ENCODE data around the gene CD200R1.

Gene CD200R1

GRCh38 chr3:112958811-112959560, 15.9 kb downstream of the CD200R1 start:
- Histone ChIP-seq H3K4me3 (ENCODE audit: low read depth in 1 of 2, low read length in 2 of 2) (no peak overlapping the region), H3K36me3 (ENCODE audit: insufficient read depth, low read length) (no peaks in the 10 kb centered on the region), H3K27ac (ENCODE audit: low read length) (no peak overlapping the region), H3K9me3 (ENCODE audit: insufficient read depth, low read length, severe bottlenecking) (peaks cover 3% of the 10 kb centered on the region), H4K20me1 (ENCODE audit: insufficient read depth, low read length) (no peaks in the 10 kb centered on the region), H3K27me3 (ENCODE audit: insufficient read depth, low read length, poor library complexity) (peaks cover 2% of the 10 kb centered on the region), H3K79me2 (ENCODE audit: insufficient read depth, low read length) (no peaks in the 10 kb centered on the region), H2AFZ (ENCODE audit: low read depth, low read length) (no peak overlapping the region), H3K9ac (ENCODE audit: low read depth, low read length) (no peak overlapping the region), H3K4me1 (ENCODE audit: insufficient read depth, low read length) (no peaks in the 10 kb centered on the region), H3K4me2 (ENCODE audit: insufficient read depth, low read length) (no peak overlapping the region)
- TF ChIP-seq EZH2 (IDR thresholded peaks at IDR 0.05; ENCODE audit: borderline replicate concordance, low read depth, low read length, severe bottlenecking) (no peak), CTCF (IDR thresholded peaks at IDR 0.05; ENCODE audit: borderline replicate concordance, extremely low read depth, low read length, poor library complexity, severe bottlenecking) (no peak)
- ATAC-seq (ENCODE audit: insufficient read depth, low read depth), result no peak
- DNase-seq, result no peak

GRCh38 chr3:112956351-112956750, 18.6 kb downstream of the CD200R1 start:
- no peaks in the 10 kb centered on the region for H3K9me3 ChIP-seq (ENCODE audit: insufficient read depth, low read length, severe bottlenecking)
- no peaks in the 10 kb centered on the region for H4K20me1 ChIP-seq (ENCODE audit: insufficient read depth, low read length)
- H3K4me2 ChIP-seq (ENCODE audit: insufficient read depth, low read length), result no peak overlapping the region
- DNase-seq (no peak), ATAC-seq (ENCODE audit: insufficient read depth, low read depth) (no peak)
- peaks cover 2% of the 10 kb centered on the region for H3K27me3 ChIP-seq (ENCODE audit: insufficient read depth, low read length, poor library complexity)
- no peaks in the 10 kb centered on the region for H3K4me1 ChIP-seq (ENCODE audit: insufficient read depth, low read length)
- H2AFZ ChIP-seq (ENCODE audit: low read depth, low read length), result no peak overlapping the region
- no peak overlapping the region for H3K27ac ChIP-seq (ENCODE audit: low read length)
- no peaks in the 10 kb centered on the region for H3K36me3 ChIP-seq (ENCODE audit: insufficient read depth, low read length)
- no peak overlapping the region for H3K9ac ChIP-seq (ENCODE audit: low read depth, low read length)
- H3K79me2 ChIP-seq (ENCODE audit: insufficient read depth, low read length), result no peaks in the 10 kb centered on the region
- no peak overlapping the region for H3K4me3 ChIP-seq (ENCODE audit: low read depth in 1 of 2, low read length in 2 of 2)
- TF ChIP-seq CTCF (IDR thresholded peaks at IDR 0.05; ENCODE audit: borderline replicate concordance, extremely low read depth, low read length, poor library complexity, severe bottlenecking), result no peak
- TF ChIP-seq EZH2 (IDR thresholded peaks at IDR 0.05; ENCODE audit: borderline replicate concordance, low read depth, low read length, severe bottlenecking), result no peak

- no peaks in the 10 kb centered on the region for H4K20me1 ChIP-seq (ENCODE audit: insufficient read depth, low read length)
- H3K4me3 ChIP-seq (ENCODE audit: low read depth in 1 of 2, low read length in 2 of 2), result no peak overlapping the region
- no peak overlapping the region for H2AFZ ChIP-seq (ENCODE audit: low read depth, low read length)
- H3K27ac ChIP-seq (ENCODE audit: low read length), result no peak overlapping the region
- no peaks in the 10 kb centered on the region for H3K9me3 ChIP-seq (ENCODE audit: insufficient read depth, low read length, severe bottlenecking)
- DNase-seq, result no peak
- H3K79me2 ChIP-seq (ENCODE audit: insufficient read depth, low read length), result no peaks in the 10 kb centered on the region
- no peak for ATAC-seq (ENCODE audit: insufficient read depth, low read depth)
- no peaks in the 10 kb centered on the region for H3K27me3 ChIP-seq (ENCODE audit: insufficient read depth, low read length, poor library complexity)
- TF ChIP-seq EZH2 (IDR thresholded peaks at IDR 0.05; ENCODE audit: borderline replicate concordance, low read depth, low read length, severe bottlenecking) (no peak), CTCF (IDR thresholded peaks at IDR 0.05; ENCODE audit: borderline replicate concordance, extremely low read depth, low read length, poor library complexity, severe bottlenecking) (no peak)
- no peak overlapping the region for H3K4me2 ChIP-seq (ENCODE audit: insufficient read depth, low read length)
- no peaks in the 10 kb centered on the region for H3K4me1 ChIP-seq (ENCODE audit: insufficient read depth, low read length)
- H3K36me3 ChIP-seq (ENCODE audit: insufficient read depth, low read length), result no peaks in the 10 kb centered on the region
- H3K9ac ChIP-seq (ENCODE audit: low read depth, low read length), result no peak overlapping the region
These were observed 26.5 kb downstream of the CD200R1 start for GRCh38 chr3:112948346-112948838.

All from DND-41 (cell line).